ENCODE data around the gene KCNH1. TPM values are rescaled to one million over a fixed set of nuclear protein-coding genes. Genes with fewer than 3 reads are reported as not detected.

The KCNH1 gene
- total RNA-seq, 1 experiment from 2014 or later = not detected

DNA sequence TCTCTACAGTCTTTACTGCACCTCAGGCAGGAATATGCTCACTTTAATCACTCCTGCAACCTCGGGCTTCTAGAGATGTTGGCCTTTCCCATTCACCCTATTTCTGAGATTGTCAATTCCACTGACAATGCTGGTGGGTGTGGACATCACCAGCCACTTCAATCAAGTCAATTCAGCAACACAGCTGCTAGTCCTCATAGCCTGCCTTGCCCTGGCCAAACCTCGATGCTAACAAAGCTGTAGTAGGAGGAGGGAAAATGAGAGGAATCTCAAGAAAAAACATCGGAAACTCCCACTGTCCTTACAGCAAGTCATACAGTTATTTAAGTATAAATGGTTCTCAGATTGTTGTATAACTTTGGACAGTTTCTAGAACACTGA lies 155.0 kb downstream of the KCNH1 start:
- ChIA-PET RAD21 (ENCODE audit: low non-redundant PET in 1 of 2, low total read pairs in 2 of 2, uncharacterized antibody in 2 of 2, unreplicated experiment in 2 of 2) (no interaction called here), POLR2A (no interaction called here), CTCF (no interaction called here)
- Histone ChIP-seq H3K27me3 (ENCODE audit: insufficient read depth, low read length) (peaks cover 12% of the 10 kb centered on the region; the same call in 1 of the 2 replicates), H3K9ac (ENCODE audit: low read length) (no peak overlapping the region), H3K4me2 (ENCODE audit: low read length) (no peak overlapping the region), H3K4me3 (replicated peaks in 1 of 2; ENCODE audit: low read depth in 1 of 2, low read length in 2 of 2) (no peak overlapping the region), H4K20me1 (ENCODE audit: insufficient read depth) (no peaks in the 10 kb centered on the region), H3K36me3 (ENCODE audit: control insufficient read depth in 1 of 2, insufficient read depth in 2 of 2, low read length in 2 of 2) (no peaks in the 10 kb centered on the region), H2AFZ (ENCODE audit: low read depth, low read length, poor library complexity, severe bottlenecking) (no peak overlapping the region), H3K27ac (ENCODE audit: low read depth, low read length) (no peak overlapping the region), H3K9me2 (ENCODE audit: insufficient read depth) (no peaks in the 10 kb centered on the region), H3K4me1 (ENCODE audit: control insufficient read depth in 1 of 2, insufficient read depth in 2 of 2, low read length in 2 of 2) (no peaks in the 10 kb centered on the region), H3K79me2 (ENCODE audit: insufficient read depth, low read length) (no peaks in the 10 kb centered on the region), H3K9me3 (ENCODE audit: control insufficient read depth in 1 of 2, insufficient read depth in 1 of 2, low read depth in 1 of 2, low read length in 2 of 2) (no peaks in the 10 kb centered on the region)
- TF ChIP-seq SRF (IDR thresholded peaks at IDR 0.05; ENCODE audit: low read depth) (no peak), TCF7L2 (IDR thresholded peaks at IDR 0.05; ENCODE audit: borderline replicate concordance, extremely low read depth, insufficient read depth, insufficient read length) (no peak), REST (IDR thresholded peaks at IDR 0.05; ENCODE audit: low read depth) (no peak), FOSL1 (IDR thresholded peaks at IDR 0.05; ENCODE audit: low read depth) (no peak), CTCF (IDR thresholded peaks at IDR 0.05 in 2 of 3, conservative IDR thresholded peaks at IDR 0.05 in 1 of 3; ENCODE audit: borderline replicate concordance in 1 of 3, insufficient read depth in 1 of 3, low read depth in 2 of 3, low read length in 2 of 3) (no peak), ELF1 (IDR thresholded peaks at IDR 0.05; ENCODE audit: borderline replicate concordance, low read depth) (no peak), RAD21 (IDR thresholded peaks at IDR 0.05; ENCODE audit: low read depth) (no peak), POLR2A (IDR thresholded peaks at IDR 0.05; ENCODE audit: borderline replicate concordance, extremely low read depth, insufficient read depth, insufficient read length) (no peak), YY1 (IDR thresholded peaks at IDR 0.05; ENCODE audit: extremely low read depth, insufficient replicate concordance, low read depth, low read length) (no peak), EGR1 (IDR thresholded peaks at IDR 0.05; ENCODE audit: low read depth) (no peak), CBX3 (IDR thresholded peaks at IDR 0.05; ENCODE audit: low read depth) (no peak), EZH2 (IDR thresholded peaks at IDR 0.05) (no peak), ZFX (IDR thresholded peaks at IDR 0.05) (no peak), CEBPB (IDR thresholded peaks at IDR 0.05; ENCODE audit: low read depth) (no peak), SIN3A (IDR thresholded peaks at IDR 0.05; ENCODE audit: low read depth) (no peak), JUND (IDR thresholded peaks at IDR 0.05) (no peak)
- TF ChIP-seq, protein P1, sequence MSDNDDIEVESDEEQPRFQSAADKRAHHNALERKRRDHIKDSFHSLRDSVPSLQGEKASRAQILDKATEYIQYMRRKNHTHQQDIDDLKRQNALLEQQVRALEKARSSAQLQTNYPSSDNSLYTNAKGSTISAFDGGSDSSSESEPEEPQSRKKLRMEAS (IDR thresholded peaks at IDR 0.05) = no peak
- TF ChIP-seq, protein P2, sequence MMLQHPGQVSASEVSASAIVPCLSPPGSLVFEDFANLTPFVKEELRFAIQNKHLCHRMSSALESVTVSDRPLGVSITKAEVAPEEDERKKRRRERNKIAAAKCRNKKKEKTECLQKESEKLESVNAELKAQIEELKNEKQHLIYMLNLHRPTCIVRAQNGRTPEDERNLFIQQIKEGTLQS (IDR thresholded peaks at IDR 0.05) = no peak
- TF ChIP-seq, protein P3, sequence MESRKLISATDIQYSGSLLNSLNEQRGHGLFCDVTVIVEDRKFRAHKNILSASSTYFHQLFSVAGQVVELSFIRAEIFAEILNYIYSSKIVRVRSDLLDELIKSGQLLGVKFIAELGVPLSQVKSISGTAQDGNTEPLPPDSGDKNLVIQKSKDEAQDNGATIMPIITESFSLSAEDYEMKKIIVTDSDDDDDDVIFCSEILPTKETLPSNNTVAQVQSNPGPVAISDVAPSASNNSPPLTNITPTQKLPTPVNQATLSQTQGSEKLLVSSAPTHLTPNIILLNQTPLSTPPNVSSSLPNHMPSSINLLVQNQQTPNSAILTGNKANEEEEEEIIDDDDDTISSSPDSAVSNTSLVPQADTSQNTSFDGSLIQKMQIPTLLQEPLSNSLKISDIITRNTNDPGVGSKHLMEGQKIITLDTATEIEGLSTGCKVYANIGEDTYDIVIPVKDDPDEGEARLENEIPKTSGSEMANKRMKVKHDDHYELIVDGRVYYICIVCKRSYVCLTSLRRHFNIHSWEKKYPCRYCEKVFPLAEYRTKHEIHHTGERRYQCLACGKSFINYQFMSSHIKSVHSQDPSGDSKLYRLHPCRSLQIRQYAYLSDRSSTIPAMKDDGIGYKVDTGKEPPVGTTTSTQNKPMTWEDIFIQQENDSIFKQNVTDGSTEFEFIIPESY (IDR thresholded peaks at IDR 0.05; ENCODE audit: extremely low read depth, insufficient replicate concordance, low read length) = no peak
- DNase-seq (ENCODE audit: low read depth, low spot score) = no peak
- intact Hi-C loops (cut with micrococcal nuclease) = no loop called here
- no TSS peak for BruUV-seq (replicated peaks)
- no peak for ATAC-seq

Measured in HCT116 (cell line).